Heart left ventricle (tissue), 16 donors: ENCODE measurements around the gene GATA2. TPM values are rescaled to one million over a fixed set of nuclear protein-coding genes. Genes with fewer than 3 reads are reported as not detected.

Experiments
- ATAC-seq, 4 donors: fragments of 200-7000 bp; cut with Tn5 transposase; one replicate each; pipeline ENCODE4 v1.9.1; 2020 to 2022; ENCODE audit warnings: moderate library complexity in 4 of 4, mild to moderate bottlenecking in 3 of 4, moderate number of reproducible peaks in 1 of 4
- DNase-seq, 5 donors: peaks; one replicate each; pipeline ENCODE4 v3.0.0-alpha.2; 2020
- H3K27ac ChIP-seq, 12 donors: fragments of 200-600 bp; sonication (generic) in 4 of 12; one replicate each; pipeline versions ENCODE4 v1.5.0 to v1.8.0; 2016 to 2022; ENCODE audit warnings: mild to moderate bottlenecking in 2 of 12
- H3K27me3 ChIP-seq, 9 donors: fragments of 200-600 bp; sonication (generic) in 2 of 9; one replicate each; pipeline versions ENCODE4 v1.5.1 to v1.8.0; 2016 to 2022; ENCODE audit warnings: mild to moderate bottlenecking in 3 of 9
- H3K36me3 ChIP-seq, 9 donors: fragments of 200-600 bp; sonication (generic) in 2 of 9; one replicate each; pipeline versions ENCODE4 v1.5.0 to v1.8.0; 2018 to 2022; ENCODE audit warnings: mild to moderate bottlenecking in 2 of 9
- H3K4me1 ChIP-seq, 12 donors: fragments of 200-600 bp; sonication (generic) in 4 of 12; one replicate each; pipeline versions ENCODE4 v1.5.0 to v1.8.0; 2016 to 2022; ENCODE audit warnings: mild to moderate bottlenecking in 3 of 12
- H3K4me3 ChIP-seq, 12 donors: fragments of 200-600 bp; sonication (generic) in 4 of 12; one replicate each; pipeline versions ENCODE4 v1.5.0 to v1.8.0; 2017 to 2022; ENCODE audit warnings: mild to moderate bottlenecking in 9 of 12, moderate library complexity in 4 of 12
- H3K9me3 ChIP-seq, 12 donors: fragments of 200-600 bp; sonication (generic) in 4 of 12; one replicate each; pipeline versions ENCODE4 v1.5.0 to v1.8.0; 2016 to 2022; ENCODE audit warnings: mild to moderate bottlenecking in 1 of 12
- CTCF ChIP-seq, 12 donors: fragments of 200-600 bp; sonication (generic) in 4 of 12; IDR thresholded peaks; one replicate each; pipeline versions ENCODE4 v1.5.0 to v1.8.0; 2018 to 2022; ENCODE audit warnings: antibody characterized with exemption in 12 of 12, mild to moderate bottlenecking in 5 of 12
- POLR2A ChIP-seq, 2 donors: fragments of 450-650 bp; IDR thresholded peaks; one replicate each; pipeline ENCODE4 v1.6.1; 2017; ENCODE audit warnings: antibody characterized with exemption in 2 of 2, mild to moderate bottlenecking in 2 of 2, moderate library complexity in 2 of 2
- WGBS, 4 donors: extraction: QIAGEN DNeasy Blood & Tissue Kit in 2 of 4; methylation state at CpG; one replicate each; pipeline versions ENCODE4 v1.1.5 to v1.1.7; 2013 to 2018; 5-methylcytosine and 5-hydroxymethylcytosine counted together
- intact Hi-C, 10 donors: fragments of 100-400 bp; cut with DNase I; formaldehyde crosslinking; loops; one replicate each; pipeline versions ENCODE4 v1.11.1 to v1.14.2; 2022
- polyA plus RNA-seq, 2 donors: library from polyadenylated mRNA; stranded (reverse); fragments of 200-250 nt; gene quantifications; one replicate each; pipeline ENCODE4 v1.2.3, GENCODE V29; 2013
- total RNA-seq, 9 donors: library from RNA; depleted of rRNA in 2 of 9; stranded (reverse); fragments of >200 nt in 2 of 9; fragmentation: NEBNext Ultra II Directional in 3 of 9; extraction: Animal tissue kit (Norgen Biotek cat#: 25700) in 3 of 9; gene quantifications; one replicate each; pipeline versions ENCODE4 v1.1.0 to v1.2.4, GENCODE V29; 2016 to 2023
- donor health status: ischemic (EF 13 %, LVEDD 7.1; RV severe dilation, severe dysfunction).
- donor health status: healthy with polysubstance abuse.
- donor health status: DM: no; HTN: yes; CAD: no.
- donor health status: DM: no; HTN: no; CAD: no.
- donor health status: ischemic (EF 25% LVEDD 6.9; RV normal size, moderate dysfunction).
- donor health status: ischemic (EF 25% LVEDD 5.7; RV mildly dilated, moderate dysfunction).
- donor health status: healthy.
- donor health status: DM: yes; HTN: yes; CAD: no.
- donor health status: ischemic (EF 35%, LVEDD 5.7; RV mildly dilated, moderate dysfunction).
- donor health status: nonischemic (EF 11% LVEDD 7.7; RV severe dilation, severe dysfunction).
- donor health status: DM: yes; HTN: yes; CAD: no.
- donor health status: PGD.
- donor health status: ischemic (EF 29% LVEDD 5.4; RV normal size, mild dysfunction).
- donor health status: nonischemic (EF 23%, LVEDD 6.1; RV moderate dilation, normal function).

Gene GATA2
- total and polyA plus RNA-seq, 11 donors = 6.0 to 30.7 (median 12.8) TPM

- H3K36me3 ChIP-seq = no peaks in the 10 kb centered on the region
- DNase-seq = no peak
- TF ChIP-seq CTCF (IDR thresholded peaks at IDR 0.05) = no peak
- no peak for TF ChIP-seq POLR2A (IDR thresholded peaks at IDR 0.05)
- H3K27me3 ChIP-seq = peaks cover 0 to 32% (median 0%) of the 10 kb centered on the region in 9 donors
- ATAC-seq = no peak
- no peak overlapping the region for H3K27ac ChIP-seq
- no peak overlapping the region for H3K4me3 ChIP-seq
- H3K9me3 ChIP-seq = no peaks in the 10 kb centered on the region
- whole genome bisulfite sequencing, 4 donors = 81 to 90% (median 85%) methylated on average over 5 to 6 of the region's 6 CpGs
- H3K4me1 ChIP-seq = no peaks in the 10 kb centered on the region
- intact Hi-C loops = loop anchor here in 2 of 10 donors (5.0 to 10.0 kb wide), 2 partner anchors 113 to 115 kb away; no protein-coding TSS in a partner anchor
Observed at GRCh38 chr3:128469556-128469955, 23.4 kb downstream of the GATA2 start.

GRCh38 chr3:128468791-128469527 is 24.0 kb downstream of the GATA2 start:
- H3K4me3 ChIP-seq = no peak overlapping the region
- no peak for DNase-seq
- TF ChIP-seq POLR2A (IDR thresholded peaks at IDR 0.05) (no peak), CTCF (IDR thresholded peaks at IDR 0.05) (no peak)
- no peaks in the 10 kb centered on the region for H3K9me3 ChIP-seq
- ATAC-seq = no peak
- no peaks in the 10 kb centered on the region for H3K4me1 ChIP-seq
- no peaks in the 10 kb centered on the region for H3K36me3 ChIP-seq
- no peak overlapping the region for H3K27ac ChIP-seq
- intact Hi-C loops = loop anchor here in 2 of 10 donors (5.0 to 10.0 kb wide), 2 partner anchors 113 to 116 kb away; no protein-coding TSS in a partner anchor
- WGBS, 4 donors = 90 to 95% (median 93%) methylated on average over 7 to 10 of the region's 10 CpGs
- H3K27me3 ChIP-seq = peaks cover 0 to 32% (median 0%) of the 10 kb centered on the region in 9 donors

- Histone ChIP-seq H3K9me3 (no peaks in the 10 kb centered on the region), H3K4me3 (no peak overlapping the region), H3K36me3 (no peaks in the 10 kb centered on the region), H3K27me3 (peaks cover 0 to 27% (median 0%) of the 10 kb centered on the region in 9 donors), H3K27ac (no peak overlapping the region), H3K4me1 (no peaks in the 10 kb centered on the region)
- DNase-seq (no peak), ATAC-seq (no peak)
- TF ChIP-seq CTCF (IDR thresholded peaks at IDR 0.05) = no peak
- no peak for TF ChIP-seq POLR2A (IDR thresholded peaks at IDR 0.05)
- intact Hi-C loops = loop anchor here in 2 of 10 donors (5.0 to 10.0 kb wide), 2 partner anchors 114 to 116 kb away; no protein-coding TSS in a partner anchor
- WGBS, 4 donors = 71 to 85% (median 73%) methylated on average over 15 to 17 of the region's 17 CpGs
Observed at GRCh38 chr3:128468285-128468790, 24.7 kb downstream of the GATA2 start.

GRCh38 chr3:128466840-128467541 is 26.0 kb downstream of the GATA2 start, which contains the start of gene DNAJB8:
Gene DNAJB8, minus strand, starts transcription at chr3:128466890. Its CDS starts 3,645 bp downstream, at chr3:128463245.
- Histone ChIP-seq H3K9me3 (no peaks in the 10 kb centered on the region), H3K4me1 (no peaks in the 10 kb centered on the region), H3K36me3 (no peaks in the 10 kb centered on the region), H3K27me3 (peaks cover 0 to 22% (median 0%) of the 10 kb centered on the region in 9 donors), H3K27ac (no peak within 1 kb of the TSS), H3K4me3 (no peak within 1 kb of the TSS)
- DNase-seq (no peak), ATAC-seq (no peak)
- 67 to 76% (median 71%) methylated on average over 14 of the region's 14 CpGs for WGBS, 4 donors
- intact Hi-C loops = loop anchor here in 2 of 10 donors (5.0 to 10.0 kb wide), 2 partner anchors 115 to 118 kb away; no protein-coding TSS in a partner anchor
- TF ChIP-seq POLR2A (IDR thresholded peaks at IDR 0.05) (no peak), CTCF (IDR thresholded peaks at IDR 0.05) (no peak)
